Stimulated activated CD4-positive, alpha-beta T cell treated with anti-CD3 and anti-CD28 coated beads, TNF-alpha, amount 100 ng/mL, for 24 hours (primary cell): ENCODE results near the gene PLA2G4A.
"Not testable (repeated sequence)": the region's sequence is repeated elsewhere in the genome, so short reads cannot be mapped to it uniquely, and the experiment has no call there.

Source experiments
- DNase-seq, 3 experiments: peaks; one replicate each; pipeline ENCODE4 v3.0.0-alpha.2; 2020; ENCODE audit warnings: low read depth in 3 of 3

Gene PLA2G4A

DNA sequence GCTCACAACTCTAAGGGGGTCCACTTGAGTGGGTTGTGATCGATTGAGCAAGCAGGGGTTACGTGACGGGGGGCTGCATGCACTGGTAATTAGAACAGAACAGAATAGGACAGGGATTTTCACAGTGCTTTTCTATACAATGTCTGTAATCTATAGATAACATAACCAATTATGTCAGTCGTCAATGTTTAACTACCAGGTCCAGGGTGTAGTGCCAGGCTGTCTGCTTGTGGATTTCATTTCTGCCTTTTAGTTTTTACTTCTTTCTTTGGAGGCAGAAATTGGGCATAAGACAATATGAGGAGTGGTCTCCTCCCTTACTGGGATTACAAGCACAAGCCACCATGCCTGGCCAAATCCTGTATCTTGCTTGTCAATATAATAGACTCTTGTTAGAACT is 94.1 kb downstream of the PLA2G4A start:
- DNase-seq, result not testable (repeated sequence)

DNA sequence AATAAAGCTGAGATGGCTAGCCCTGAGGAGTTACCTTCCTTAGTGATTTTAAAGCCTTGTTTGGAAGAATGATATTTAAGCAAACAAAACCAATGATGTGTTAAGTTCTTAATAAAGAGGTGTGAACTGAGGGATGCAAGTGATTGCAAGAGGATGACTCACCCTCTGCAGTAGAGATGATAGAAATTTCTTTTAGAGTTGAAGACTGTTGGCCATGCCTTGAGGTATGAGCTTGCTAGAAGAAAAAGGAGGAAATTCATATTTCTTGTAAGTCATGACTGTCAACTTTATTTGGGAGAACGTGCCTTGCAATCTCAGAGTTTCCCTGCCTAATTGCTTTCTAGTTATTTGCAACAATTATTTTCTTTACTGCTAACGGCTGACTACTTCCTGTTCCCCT is 94.7 kb downstream of the PLA2G4A start:
- DNase-seq, result no peak

DNA sequence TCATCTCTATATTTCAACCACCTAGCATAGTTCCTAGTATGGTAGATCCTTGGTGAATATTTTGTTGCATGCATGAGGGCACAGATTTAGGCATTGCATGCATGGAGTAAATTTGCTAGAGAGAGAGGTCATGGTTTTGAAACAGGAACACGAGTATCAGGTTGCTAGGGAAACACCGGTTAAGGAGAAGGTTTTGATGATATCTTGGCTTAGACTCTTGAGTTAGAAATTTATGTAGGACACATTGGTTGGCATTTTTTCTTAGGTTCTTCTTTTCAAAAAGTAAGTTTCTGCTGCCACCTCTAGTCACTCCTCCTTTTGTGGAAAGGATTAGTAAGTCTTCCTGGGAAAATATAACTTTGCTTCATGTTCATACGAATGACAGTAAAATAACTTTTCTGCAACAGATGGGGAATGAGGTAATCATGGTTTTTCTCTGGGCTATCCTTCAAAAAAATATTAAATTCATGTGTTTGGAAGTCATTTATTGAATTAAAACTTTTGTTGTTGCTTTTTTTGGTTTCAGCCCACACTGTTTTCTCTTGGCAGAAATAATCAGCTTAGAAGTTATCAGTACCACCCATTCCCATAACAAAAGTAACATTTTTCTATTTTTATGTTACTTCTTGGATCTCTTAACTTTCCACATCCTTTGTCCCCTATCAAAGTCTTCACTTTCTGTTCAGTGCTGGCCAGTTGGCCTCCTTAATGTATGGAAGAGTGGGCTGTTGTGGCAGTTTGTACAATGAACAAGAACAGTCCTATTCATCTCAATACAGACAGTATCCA is 97.3 kb downstream of the PLA2G4A start:
- no peak for DNase-seq

DNA sequence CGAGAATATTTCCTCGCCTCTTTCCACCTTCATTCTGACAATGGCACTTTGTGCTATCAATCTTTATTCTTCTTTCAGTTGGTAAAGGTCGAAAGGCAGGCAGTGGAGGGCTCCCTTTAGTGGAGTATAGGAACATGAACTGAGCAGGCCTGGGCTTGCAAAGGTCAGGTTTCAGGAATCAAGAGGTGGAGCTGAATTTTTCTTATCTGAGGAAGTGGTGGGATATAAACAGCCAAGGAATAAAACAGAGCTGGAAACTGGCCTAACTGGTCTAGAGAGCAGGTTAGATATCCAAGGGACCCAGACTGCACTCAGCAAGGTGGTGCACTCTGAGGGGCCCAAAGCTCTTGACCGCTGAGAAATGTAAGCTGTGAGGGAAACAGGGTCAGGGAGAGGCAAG is 99.1 kb downstream of the PLA2G4A start:
- no peak for DNase-seq

DNA sequence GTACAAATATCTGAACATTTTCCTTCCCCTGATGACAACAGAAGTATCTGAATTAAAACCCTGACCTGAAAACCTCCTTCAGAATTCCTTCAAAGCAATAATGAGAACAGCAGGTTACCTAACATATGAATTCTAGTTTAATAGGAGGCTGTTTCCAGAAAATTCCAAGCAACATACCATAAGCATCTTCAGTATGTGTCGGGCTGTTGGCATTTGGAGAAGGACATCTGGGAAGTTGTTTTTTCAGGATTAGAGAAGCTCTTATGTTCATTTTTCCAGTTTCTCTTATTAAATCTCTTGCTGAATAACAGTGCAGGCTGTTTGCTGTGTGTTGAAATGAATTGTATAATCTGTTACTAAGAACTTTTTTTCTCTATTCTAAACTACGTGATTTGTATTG is 101.5 kb downstream of the PLA2G4A start:
- no peak for DNase-seq

DNA sequence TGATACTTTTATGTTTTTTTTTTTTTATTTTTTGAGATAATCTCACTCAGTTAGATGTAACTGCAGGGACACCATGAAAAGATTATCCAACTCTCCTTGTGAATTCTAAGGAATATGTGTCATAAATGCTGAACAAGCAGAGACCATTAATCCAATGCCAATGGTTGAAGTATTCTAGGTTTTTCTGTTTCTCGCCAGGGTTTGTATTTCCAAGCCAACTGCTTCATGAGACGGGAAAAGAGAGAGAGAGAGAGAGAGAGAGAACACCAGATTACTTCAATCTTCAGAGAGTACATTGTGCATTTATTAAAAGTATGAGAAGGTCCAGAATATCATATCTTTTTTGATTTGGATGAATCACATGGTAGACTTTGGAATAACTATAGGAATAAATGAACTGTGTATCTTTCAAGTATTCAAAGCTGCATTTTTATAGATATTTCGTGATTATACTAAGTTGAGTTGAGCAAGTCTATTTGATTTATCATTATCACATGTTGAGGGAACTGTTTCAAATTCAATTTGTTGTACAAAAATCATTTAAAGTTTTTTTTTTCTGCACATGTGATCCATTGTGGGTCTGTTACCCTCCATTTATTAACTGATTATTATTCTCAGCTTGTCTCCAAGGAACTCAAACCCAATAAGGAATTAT is 108.4 kb downstream of the PLA2G4A start:
- DNase-seq, result no peak

DNA sequence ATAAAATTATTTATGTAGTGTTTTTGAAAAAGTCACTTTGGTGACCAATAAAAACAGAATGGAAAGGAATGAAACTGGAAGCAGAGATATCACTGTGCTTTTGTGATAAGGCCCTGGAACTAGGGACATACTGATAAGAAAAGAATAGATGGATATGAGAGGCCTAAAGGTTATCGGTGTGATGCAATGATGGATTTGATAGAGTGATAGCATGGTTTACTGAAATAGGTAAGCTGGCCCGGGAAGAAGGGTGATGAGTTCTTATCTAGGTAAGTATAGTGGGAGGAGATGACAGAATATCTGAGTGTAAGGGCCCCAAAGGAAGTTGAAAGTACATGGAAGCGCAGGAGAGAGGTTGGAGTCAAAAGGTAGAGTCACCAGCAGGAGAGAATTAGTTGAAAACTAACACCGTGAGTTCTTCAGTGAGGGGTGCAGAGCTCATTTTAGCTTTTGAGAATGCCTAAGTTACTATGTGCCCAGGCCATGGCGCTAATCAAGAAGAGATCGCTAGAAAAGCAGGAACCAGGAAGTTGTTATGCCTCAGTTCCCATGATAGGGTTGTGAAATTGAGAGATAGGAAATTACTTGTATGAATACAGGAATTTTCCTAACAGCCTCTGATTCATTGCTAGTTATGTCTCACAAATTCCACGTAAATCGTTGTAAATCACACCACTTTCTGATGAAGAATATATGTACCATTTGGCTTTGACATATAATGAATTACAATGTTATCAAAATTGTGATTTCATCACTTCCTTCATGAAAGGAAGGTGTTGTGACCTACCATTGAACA is 115.3 kb downstream of the PLA2G4A start:
- DNase-seq, result no peak

DNA sequence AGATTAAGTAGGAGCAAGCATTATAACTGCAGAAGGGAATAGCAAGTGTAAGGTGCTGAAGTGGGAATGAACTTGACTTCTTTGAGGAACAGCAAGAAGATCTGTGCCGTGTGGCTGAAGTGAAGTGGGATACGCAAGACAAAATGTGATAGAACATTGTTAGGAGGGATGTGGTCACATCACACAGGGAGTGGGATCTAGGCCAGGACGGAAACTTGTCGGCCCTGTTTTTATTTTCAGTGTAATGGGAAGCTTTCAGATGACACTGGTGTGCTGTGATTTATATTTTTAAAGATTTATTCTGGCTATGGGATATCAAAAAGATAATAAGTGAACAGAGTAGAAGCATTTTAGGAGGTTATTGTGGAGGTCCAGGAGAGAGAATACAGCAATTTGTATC is 116.4 kb downstream of the PLA2G4A start:
- no peak for DNase-seq

DNA sequence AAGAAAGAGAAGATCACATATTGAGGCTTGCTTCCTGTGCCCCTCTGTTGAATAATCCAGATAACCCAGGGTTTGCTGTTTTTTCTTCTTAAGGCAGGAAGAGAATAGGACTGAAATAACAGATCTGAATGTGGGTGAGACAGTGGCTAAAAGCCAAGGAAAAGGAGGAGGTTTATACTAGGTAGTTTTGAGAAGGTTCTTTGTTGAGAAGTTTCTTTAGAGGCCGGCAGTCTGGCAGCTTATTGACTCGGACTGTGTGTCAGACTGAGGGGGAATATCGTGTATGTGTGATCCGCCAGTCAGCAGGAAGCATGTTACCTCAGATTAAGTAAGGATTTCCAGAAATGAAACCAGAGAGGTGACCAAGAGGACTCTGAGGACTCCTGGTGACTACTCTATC is 119.8 kb downstream of the PLA2G4A start:
- no peak for DNase-seq

DNA sequence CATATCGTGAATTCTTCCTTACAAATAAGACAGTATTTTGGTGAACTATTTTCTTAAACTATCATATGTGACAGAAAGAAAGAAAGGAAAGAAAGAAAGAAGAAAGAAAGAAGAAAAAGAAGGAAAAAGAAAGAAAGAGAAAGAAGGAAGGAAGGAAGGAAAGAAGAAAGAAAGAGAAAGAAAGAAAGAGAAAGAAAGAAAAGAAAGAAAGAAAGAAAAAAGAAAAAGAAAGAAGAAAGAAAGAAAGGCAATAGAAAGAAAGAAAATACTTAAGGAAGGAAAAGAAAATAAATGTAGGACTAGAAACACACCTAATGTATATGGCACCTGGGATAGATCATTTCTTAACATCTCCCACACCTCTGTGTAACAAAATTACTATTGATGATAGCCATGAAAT is 120.4 kb downstream of the PLA2G4A start:
- no peak for DNase-seq

DNA sequence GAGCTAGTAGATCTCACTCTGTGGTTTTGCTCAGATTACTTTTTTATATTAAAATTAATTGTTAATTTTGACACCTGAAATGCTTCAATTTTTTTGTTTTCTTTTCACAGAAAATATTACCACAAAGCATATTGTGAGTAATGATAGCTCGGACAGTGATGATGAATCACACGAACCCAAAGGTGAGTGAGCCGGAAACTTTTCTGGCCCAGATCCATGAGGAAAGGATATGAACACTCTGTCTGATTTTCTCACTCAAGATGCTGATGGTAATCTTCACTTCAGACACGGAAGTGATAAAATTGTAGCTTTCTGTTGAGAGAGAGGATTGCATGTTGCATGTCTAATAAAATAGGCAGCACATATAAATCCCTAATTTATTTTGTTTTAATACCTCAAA is 121.8 kb downstream of the PLA2G4A start:
- no peak for DNase-seq

DNA sequence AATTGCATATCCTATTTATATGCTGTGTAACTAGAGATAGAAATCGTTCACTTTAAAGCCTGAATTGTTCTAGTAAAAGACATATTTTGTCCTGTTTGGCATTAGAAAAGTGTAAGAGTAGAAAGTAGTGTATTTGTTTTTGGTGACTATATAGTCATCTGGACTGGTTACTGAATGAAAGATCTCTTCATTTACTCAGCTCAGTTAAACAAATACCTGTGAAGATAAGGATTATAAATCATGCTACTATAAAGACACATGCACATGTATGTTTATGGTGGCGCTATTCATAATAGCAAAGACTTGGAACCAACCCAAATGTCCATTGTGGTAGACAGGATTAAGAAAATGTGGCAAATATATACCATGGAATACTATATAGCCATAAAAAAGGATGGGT is 125.1 kb downstream of the PLA2G4A start:
- DNase-seq, result no peak

DNA sequence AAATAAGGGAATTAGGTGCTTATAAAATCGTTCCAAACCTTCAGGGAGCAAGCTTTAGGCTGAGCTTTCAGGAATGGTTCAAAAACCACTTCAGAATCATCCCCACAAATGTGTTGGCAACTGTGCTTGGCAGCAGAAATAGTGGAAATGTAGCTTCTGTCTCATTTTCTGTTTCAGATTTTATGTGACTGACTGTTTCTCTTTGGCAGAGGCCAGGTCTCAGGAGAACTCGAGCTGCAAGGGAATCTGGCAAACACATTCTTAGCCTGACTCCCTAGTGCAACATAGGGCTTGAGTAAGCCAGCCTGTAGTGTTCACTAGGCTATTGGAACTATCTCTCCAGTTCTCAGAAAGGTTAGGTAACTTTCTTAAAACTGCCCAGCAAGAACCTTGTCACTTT is 128.6 kb downstream of the PLA2G4A start:
- DNase-seq, result no peak

DNA sequence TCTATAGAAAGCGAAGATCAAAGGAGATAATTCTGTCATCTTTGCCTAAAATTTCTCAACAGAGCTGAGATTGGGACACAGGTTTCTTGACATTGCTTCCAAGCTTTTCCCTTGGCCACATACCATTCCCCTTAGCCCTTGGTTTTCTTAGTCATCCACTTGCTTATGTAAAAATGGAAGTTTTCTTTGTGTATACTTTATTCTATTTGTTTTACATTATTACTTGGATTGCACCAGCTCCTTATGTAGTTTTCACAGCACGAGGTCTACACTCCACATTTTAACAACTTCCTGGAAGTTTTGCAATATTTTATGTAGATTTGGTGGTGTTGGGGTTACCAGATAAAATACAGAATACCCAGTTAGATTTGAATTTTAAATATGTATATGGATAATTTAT is 129.8 kb downstream of the PLA2G4A start:
- DNase-seq, result no peak

DNA sequence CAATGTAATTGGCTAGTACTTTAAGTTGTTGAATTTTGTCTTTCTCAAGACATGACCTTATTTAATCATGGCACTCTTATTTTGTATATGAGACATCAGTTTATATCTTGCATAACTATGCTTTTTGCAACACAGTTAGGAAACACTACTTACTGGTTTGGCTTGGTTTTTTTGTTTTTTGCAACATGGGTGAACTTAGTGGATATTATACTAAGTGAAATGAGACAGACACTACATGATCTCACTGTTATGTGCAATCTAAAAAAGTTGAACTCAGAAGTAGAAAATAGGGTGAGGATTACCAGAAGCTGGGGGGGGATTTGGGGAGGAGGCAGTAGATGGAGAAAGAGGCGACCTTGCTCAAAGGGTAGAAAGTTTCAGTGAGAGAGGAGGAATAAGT is 132.1 kb downstream of the PLA2G4A start:
- no peak for DNase-seq

DNA sequence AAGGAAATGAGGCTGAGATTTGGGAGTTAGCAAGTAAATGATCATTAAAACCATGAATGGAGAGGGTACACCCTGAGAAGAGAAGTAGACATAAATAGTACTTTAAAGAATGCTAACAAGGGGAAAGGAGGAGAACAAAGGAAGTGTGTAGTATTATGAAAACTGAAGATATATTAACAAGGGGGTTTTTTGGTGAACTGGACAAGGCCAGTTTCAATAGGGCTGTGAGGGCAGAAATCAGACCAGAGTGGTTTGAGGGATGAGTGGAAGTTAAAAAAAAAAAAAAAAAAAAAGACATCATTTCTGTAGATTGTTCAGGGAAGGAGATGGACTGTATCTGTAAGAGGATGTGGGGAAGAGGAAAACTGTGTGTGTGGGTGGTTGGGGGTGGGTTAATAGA is 137.1 kb downstream of the PLA2G4A start:
- DNase-seq, result no peak

DNA sequence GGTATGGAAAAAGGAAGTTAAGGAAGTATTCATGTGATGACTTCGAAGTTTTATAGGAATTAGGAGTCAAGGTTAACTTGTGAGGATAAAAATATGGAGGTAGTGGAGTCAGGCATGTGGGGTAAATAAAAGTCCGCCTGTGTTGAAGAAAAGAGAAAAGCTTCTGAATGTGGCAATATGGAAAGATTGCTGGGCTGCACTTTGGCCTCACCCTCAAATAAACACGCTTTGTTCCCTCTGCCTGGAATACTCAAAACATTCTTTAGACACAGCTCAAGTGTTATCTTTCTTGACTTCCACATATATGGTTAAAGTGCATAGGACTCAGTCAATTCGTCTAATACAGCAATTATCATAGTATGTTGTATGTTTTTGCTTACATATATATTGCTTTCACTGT is 137.7 kb downstream of the PLA2G4A start:
- DNase-seq, result no peak

DNA sequence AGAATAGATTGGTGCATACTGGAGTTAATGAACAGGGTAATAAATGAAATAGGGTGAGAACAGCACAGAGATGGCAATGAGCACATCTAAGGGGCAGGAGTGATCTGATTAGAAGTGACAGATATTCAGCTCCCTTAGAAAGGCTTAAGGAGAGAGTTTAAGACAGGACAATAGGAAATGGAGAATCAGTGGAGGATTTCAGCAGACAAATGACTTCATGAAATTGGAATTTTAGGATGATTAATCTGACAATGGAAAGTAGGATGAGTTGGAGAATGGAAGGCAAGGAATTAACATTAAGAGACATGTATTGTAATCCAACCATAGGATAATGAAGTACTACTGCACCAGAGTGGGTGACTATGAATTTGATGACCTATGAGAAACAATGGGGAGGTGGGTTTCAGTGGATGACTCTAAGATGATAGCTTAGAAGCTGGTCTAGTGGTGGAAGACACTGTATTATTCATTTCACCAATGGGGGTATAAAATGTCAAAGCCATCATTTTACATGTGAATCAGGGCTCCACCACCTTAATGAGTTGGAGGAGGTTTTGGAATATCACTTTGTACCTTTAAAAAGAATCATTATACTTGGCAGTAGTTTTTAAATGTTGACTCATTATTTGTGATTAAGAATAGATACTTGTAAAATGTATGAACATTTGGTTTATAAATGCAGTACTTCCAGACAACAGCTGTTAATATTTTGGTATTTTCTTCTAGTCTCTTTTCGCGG is 139.1 kb downstream of the PLA2G4A start:
- no peak for DNase-seq

DNA sequence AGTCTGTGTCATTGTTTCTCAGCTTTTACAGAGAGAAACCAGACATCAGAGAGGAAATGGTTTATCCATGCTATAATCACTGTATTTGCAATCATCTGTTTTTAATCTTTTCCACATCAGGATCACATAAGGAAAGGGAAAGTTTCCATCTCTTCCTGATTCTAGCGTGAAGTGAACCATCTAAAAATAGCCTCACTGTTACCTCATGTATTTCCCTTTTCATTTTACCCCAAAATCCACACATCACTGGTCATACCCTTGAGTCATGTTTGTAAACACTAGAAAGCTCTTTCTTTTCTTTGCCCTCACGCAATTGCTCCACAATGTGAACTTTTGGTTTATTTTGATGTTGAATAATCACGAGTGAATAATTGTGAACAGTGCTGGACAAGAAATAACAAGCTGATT is 146.0 kb downstream of the PLA2G4A start:
- no peak for DNase-seq

DNA sequence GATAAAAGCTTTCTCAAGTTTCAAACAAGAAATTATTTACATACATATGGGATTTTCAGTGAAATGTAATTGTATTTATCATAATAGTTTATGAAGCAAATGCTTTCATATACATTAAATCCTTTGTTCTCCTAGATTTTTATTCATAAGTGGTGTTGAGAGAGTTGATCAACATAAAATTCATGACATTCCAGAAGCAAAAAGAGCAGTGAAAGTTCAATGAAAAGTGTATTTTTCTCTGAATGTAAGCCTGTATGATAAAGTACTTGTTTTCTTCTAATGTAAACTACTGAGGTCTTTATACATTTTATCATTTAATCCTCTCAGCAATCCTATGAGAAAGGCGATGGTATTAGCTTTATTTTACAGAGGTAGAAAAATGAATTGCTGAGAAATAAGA is 146.5 kb downstream of the PLA2G4A start:
- no peak for DNase-seq

DNA sequence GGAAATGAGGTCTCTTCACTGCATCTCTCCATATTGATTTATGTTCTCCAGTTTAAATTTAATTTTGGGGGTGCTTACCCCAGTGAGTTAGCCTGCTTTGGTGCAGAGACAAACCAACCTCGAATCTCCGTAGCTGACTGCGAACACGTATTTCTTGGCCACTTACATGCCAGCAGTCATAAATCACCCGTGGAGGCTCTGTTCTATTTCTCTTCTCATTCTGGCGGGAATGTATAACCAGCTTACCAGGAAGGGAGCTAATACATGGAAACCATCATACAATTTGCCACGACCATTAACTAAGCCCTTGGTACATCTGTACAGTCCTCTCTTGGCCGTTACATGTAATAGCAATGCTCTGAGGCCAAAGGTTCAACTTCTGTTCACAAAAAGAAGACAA is 148.0 kb downstream of the PLA2G4A start:
- DNase-seq, result no peak

DNA sequence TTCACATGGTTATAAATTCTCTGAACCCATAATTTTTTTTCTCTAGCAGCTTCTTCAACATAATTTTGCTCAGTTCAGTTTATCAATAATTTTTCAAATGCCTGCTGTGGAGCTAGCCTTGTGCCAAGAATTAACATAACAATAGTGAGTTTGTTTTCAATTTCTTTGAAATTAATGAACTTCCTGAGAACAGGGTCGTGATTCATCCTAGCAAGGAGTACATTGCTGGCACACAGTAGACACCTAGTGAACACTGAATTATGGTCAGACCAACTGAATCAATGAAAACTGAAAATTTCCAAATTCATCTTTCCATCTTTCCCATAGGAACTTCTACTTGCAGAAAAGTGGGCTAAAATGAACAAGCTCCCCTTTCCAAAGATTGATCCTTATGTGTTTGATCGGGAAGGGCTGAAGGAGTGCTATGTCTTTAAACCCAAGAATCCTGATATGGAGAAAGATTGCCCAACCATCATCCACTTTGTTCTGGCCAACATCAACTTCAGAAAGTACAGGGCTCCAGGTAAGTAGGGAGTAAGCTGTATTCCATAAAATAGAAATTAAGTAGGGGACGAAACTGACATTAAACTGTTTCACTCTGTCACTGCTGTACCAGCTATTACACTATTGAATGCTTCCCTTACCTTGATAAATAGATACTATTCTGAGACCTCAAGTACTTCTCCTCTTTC is 148.7 kb downstream of the PLA2G4A start:
- DNase-seq, result no peak
